Measurements from ENCODE around the gene NDUFAB1. TPM values are rescaled to one million over a fixed set of nuclear protein-coding genes. Genes with fewer than 3 reads are reported as not detected.

Gene NDUFAB1
- total RNA-seq, 1 experiment from 2014 or later: 166 TPM

DNA sequence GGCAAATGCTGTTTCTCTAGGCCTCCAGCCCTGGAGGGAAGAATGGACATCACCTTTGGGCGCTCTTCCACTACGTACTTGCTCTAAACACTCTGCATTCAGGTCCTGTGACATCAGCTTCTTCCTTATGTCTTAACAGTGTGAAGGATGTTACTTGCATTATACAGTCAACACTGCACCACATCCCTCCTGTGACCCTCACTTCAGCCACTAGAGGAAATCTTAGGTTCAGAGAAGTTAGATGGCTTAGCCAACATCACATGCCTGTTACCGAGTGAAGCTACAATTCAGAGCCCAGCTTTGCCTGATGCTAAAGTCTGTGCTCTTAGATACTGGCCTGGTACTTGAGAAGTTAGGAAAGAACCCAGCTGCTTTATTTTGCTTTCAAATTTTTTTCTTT is 20.3 kb downstream of the NDUFAB1 start:
- BruUV-seq (replicated peaks): no TSS peak
- Histone ChIP-seq H3K27me3 (ENCODE audit: control insufficient read depth, insufficient read depth, low read length) (no peaks in the 10 kb centered on the region), H3K4me3 (ENCODE audit: low read depth in 2 of 2, low read length in 2 of 2) (no peak overlapping the region), H3K36me3 (ENCODE audit: control insufficient read depth, insufficient read depth, low read length) (peaks cover 15% of the 10 kb centered on the region), H3K9me3 (ENCODE audit: control insufficient read depth, insufficient read depth, low read depth, low read length) (no peaks in the 10 kb centered on the region), H3K27ac (ENCODE audit: low read length) (no peak overlapping the region), H3K4me1 (ENCODE audit: control insufficient read depth, insufficient read depth, low read length) (no peaks in the 10 kb centered on the region)
- ATAC-seq (no peak), DNase-seq (ENCODE audit: low read depth, low spot score) (no peak)
- in situ Hi-C loops (cut with HindIII; ENCODE audit: low pct_unique_long_range_greater_than_20kb, low sequenced_read_pairs) (no loop called here), intact Hi-C loops (cut with micrococcal nuclease; ENCODE audit: unreplicated experiment) (no loop called here)
- CTCF ChIA-PET: interaction anchor here (0.5 to 1.4 kb wide), 3 partner anchors 18 to 151 kb away, joined by 3 read pairs; partner anchors contain the start of genes EARS2 and UBFD1
- TF ChIP-seq, protein P1, sequence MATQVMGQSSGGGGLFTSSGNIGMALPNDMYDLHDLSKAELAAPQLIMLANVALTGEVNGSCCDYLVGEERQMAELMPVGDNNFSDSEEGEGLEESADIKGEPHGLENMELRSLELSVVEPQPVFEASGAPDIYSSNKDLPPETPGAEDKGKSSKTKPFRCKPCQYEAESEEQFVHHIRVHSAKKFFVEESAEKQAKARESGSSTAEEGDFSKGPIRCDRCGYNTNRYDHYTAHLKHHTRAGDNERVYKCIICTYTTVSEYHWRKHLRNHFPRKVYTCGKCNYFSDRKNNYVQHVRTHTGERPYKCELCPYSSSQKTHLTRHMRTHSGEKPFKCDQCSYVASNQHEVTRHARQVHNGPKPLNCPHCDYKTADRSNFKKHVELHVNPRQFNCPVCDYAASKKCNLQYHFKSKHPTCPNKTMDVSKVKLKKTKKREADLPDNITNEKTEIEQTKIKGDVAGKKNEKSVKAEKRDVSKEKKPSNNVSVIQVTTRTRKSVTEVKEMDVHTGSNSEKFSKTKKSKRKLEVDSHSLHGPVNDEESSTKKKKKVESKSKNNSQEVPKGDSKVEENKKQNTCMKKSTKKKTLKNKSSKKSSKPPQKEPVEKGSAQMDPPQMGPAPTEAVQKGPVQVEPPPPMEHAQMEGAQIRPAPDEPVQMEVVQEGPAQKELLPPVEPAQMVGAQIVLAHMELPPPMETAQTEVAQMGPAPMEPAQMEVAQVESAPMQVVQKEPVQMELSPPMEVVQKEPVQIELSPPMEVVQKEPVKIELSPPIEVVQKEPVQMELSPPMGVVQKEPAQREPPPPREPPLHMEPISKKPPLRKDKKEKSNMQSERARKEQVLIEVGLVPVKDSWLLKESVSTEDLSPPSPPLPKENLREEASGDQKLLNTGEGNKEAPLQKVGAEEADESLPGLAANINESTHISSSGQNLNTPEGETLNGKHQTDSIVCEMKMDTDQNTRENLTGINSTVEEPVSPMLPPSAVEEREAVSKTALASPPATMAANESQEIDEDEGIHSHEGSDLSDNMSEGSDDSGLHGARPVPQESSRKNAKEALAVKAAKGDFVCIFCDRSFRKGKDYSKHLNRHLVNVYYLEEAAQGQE (IDR thresholded peaks at IDR 0.05; ENCODE audit: insufficient read depth in 1 of 2, low read depth in 2 of 2, low read length in 1 of 2): no peak
- TF ChIP-seq POLR2AphosphoS5 (IDR thresholded peaks at IDR 0.05; ENCODE audit: low read depth, low read length) (no peak), SIN3A (IDR thresholded peaks at IDR 0.05; ENCODE audit: borderline replicate concordance, insufficient read depth, low read depth, low read length) (no peak), TCF7L2 (IDR thresholded peaks at IDR 0.05; ENCODE audit: low read depth, low read length) (no peak)
- TF ChIP-seq, protein P2, sequence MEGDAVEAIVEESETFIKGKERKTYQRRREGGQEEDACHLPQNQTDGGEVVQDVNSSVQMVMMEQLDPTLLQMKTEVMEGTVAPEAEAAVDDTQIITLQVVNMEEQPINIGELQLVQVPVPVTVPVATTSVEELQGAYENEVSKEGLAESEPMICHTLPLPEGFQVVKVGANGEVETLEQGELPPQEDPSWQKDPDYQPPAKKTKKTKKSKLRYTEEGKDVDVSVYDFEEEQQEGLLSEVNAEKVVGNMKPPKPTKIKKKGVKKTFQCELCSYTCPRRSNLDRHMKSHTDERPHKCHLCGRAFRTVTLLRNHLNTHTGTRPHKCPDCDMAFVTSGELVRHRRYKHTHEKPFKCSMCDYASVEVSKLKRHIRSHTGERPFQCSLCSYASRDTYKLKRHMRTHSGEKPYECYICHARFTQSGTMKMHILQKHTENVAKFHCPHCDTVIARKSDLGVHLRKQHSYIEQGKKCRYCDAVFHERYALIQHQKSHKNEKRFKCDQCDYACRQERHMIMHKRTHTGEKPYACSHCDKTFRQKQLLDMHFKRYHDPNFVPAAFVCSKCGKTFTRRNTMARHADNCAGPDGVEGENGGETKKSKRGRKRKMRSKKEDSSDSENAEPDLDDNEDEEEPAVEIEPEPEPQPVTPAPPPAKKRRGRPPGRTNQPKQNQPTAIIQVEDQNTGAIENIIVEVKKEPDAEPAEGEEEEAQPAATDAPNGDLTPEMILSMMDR (IDR thresholded peaks at IDR 0.05): no peak
- POLR2A ChIA-PET: no interaction called here

DNA sequence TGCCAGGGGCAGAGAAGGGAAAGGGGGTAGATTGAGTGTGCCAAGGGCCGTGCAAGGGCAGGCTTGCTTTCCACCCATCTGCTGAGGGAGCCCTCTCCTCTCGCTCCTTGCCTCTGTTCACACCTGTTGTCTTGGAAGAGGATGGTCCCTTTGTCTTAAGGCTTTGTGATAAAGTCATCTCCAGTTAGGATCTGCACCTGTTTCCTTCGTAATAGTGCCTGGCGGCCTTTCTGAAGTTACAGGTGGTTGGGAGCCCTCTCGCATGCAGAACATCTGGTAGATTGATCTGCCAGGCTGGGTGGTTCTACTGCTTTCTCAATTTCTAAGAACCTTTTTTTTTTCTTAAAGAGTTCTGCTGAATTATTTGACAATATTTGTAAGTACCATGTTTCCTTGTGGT is 22.3 kb downstream of the NDUFAB1 start:
- POLR2A ChIA-PET: no interaction called here
- H3K36me3 ChIP-seq (ENCODE audit: control insufficient read depth, insufficient read depth, low read length): peaks cover 20% of the 10 kb centered on the region

More for the DNA sequence above, 22.3 kb downstream of the NDUFAB1 start:
- intact Hi-C loops (cut with micrococcal nuclease; ENCODE audit: unreplicated experiment): no loop called here
- TF ChIP-seq TCF7L2 (IDR thresholded peaks at IDR 0.05; ENCODE audit: low read depth, low read length) (no peak), POLR2AphosphoS5 (IDR thresholded peaks at IDR 0.05; ENCODE audit: low read depth, low read length) (no peak), SIN3A (IDR thresholded peaks at IDR 0.05; ENCODE audit: borderline replicate concordance, insufficient read depth, low read depth, low read length) (no peak)
- TF ChIP-seq, protein P2 (IDR thresholded peaks at IDR 0.05): no peak
- TF ChIP-seq, protein P1 (IDR thresholded peaks at IDR 0.05; ENCODE audit: insufficient read depth in 1 of 2, low read depth in 2 of 2, low read length in 1 of 2): no peak
- no TSS peak for BruUV-seq (replicated peaks)
- in situ Hi-C loops (cut with HindIII; ENCODE audit: low pct_unique_long_range_greater_than_20kb, low sequenced_read_pairs): no loop called here
- no peaks in the 10 kb centered on the region for H3K9me3 ChIP-seq (ENCODE audit: control insufficient read depth, insufficient read depth, low read depth, low read length)
- H3K27me3 ChIP-seq (ENCODE audit: control insufficient read depth, insufficient read depth, low read length): no peaks in the 10 kb centered on the region
- ATAC-seq: no peak
- DNase-seq (ENCODE audit: low read depth, low spot score): no peak
- no peaks in the 10 kb centered on the region for H3K4me1 ChIP-seq (ENCODE audit: control insufficient read depth, insufficient read depth, low read length)
- CTCF ChIA-PET: no interaction called here
- no peak overlapping the region for H3K27ac ChIP-seq (ENCODE audit: low read length)
- H3K4me3 ChIP-seq (ENCODE audit: low read depth in 2 of 2, low read length in 2 of 2): no peak overlapping the region

Measured in Panc1 (cell line).